Endothelial cell of umbilical vein (primary cell): ENCODE data around the gene ZNF609.

Experiments used
- EZH2 ChIP-seq: IDR thresholded peaks from 2 replicates; pipeline ENCODE4 v1.6.1; 2012; ENCODE audit warnings: borderline replicate concordance, low read depth, mild to moderate bottlenecking, moderate library complexity, low read length, inconsistent platforms; ENCODE audit not compliant: severe bottlenecking
- FOS ChIP-seq: IDR thresholded peaks from 2 replicates; pipeline ENCODE4 v1.6.1; 2011; ENCODE audit warnings: mild to moderate bottlenecking, low read length, moderate library complexity, borderline replicate concordance; ENCODE audit not compliant: insufficient read depth
- JUN ChIP-seq: IDR thresholded peaks from 2 replicates; pipeline ENCODE4 v1.6.1; 2011; ENCODE audit warnings: borderline replicate concordance, low read depth; ENCODE audit not compliant: insufficient read length, insufficient read depth
- MAX ChIP-seq: IDR thresholded peaks from 2 replicates; pipeline ENCODE4 v1.6.1; 2011; ENCODE audit not compliant: insufficient read depth, insufficient read length
- MYC ChIP-seq: IDR thresholded peaks from one replicate; pipeline ENCODE4 v1.6.1; 2011; ENCODE audit warnings: mild to moderate bottlenecking, low read depth, low read length
- POLR2A ChIP-seq: IDR thresholded peaks from 2 replicates; pipeline ENCODE4 v1.6.1; 2012; ENCODE audit warnings: low read depth, mild to moderate bottlenecking, control low read depth, low read length
- POLR2AphosphoS5 ChIP-seq: IDR thresholded peaks from 2 replicates; pipeline ENCODE4 v1.6.1; 2012; ENCODE audit warnings: low read depth, mild to moderate bottlenecking, control low read depth, low read length, moderate library complexity; ENCODE audit not compliant: insufficient read depth
- TF ChIP-seq, protein P1 (sequence below), 2 donors: IDR thresholded peaks; 1 replicate in 1 of 2; 2 replicates in 1 of 2; pipeline ENCODE4 v1.5.1; 2011; ENCODE audit warnings: low read length in 2 of 2, mild to moderate bottlenecking in 2 of 2, moderate library complexity in 2 of 2, control low read depth in 1 of 2, inconsistent platforms in 1 of 2, low read depth in 1 of 2; ENCODE audit not compliant: insufficient read depth in 1 of 2; ENCODE audit errors: extremely low read depth in 1 of 2

DNA sequence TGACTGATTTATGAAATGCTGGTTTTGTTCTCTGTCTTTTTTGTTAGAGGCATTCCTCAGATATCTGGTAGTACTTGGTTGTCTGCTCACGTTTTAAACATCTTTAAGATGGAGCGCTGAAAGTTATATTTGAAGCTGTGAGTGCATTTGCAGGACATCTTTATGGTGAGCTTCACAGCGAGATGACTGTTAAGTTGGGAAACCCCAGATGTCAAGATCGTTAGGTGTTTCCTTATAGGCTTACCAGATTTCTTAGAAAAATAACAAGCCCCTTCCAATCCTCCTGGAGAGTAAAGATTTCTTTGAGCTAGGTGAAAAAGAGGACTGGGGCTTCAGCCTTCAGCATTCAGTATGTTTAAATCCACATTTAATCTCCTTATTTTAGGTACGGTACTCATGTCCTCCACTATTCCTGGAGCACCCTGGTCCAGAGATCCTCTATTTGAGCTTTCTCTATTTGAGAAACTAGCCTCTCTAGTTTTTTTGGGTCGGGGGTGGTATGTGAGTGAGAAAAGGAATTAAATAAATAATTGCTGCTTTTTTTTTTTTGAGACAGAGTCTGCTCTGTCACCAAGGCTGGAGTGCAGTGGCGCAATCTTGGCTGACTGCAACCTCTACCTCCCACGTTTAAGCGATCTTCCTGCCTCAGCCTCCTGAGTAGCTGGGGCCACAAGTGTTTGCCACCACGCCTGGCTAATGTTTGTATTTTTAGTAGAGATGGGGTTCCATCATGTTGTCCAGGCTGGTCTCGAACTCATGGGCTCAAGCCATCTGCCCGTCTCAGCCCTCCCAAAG lies 72.3 kb downstream of the ZNF609 start:
- TF ChIP-seq, protein P1, sequence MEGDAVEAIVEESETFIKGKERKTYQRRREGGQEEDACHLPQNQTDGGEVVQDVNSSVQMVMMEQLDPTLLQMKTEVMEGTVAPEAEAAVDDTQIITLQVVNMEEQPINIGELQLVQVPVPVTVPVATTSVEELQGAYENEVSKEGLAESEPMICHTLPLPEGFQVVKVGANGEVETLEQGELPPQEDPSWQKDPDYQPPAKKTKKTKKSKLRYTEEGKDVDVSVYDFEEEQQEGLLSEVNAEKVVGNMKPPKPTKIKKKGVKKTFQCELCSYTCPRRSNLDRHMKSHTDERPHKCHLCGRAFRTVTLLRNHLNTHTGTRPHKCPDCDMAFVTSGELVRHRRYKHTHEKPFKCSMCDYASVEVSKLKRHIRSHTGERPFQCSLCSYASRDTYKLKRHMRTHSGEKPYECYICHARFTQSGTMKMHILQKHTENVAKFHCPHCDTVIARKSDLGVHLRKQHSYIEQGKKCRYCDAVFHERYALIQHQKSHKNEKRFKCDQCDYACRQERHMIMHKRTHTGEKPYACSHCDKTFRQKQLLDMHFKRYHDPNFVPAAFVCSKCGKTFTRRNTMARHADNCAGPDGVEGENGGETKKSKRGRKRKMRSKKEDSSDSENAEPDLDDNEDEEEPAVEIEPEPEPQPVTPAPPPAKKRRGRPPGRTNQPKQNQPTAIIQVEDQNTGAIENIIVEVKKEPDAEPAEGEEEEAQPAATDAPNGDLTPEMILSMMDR (IDR thresholded peaks at IDR 0.05; ENCODE audit: extremely low read depth in 1 of 2, insufficient read depth in 1 of 2, low read depth in 1 of 2, low read length in 2 of 2): no peak
- TF ChIP-seq JUN: no peak
- no peak for TF ChIP-seq POLR2AphosphoS5
- TF ChIP-seq POLR2A: no peak
- TF ChIP-seq FOS: no peak
- no peak for TF ChIP-seq EZH2
- TF ChIP-seq MAX: no peak
- TF ChIP-seq MYC: no peak
